Mesothelial cell of epicardium (in vitro differentiated cells): ENCODE results near the gene PCNX2. TPM values are rescaled to one million over a fixed set of nuclear protein-coding genes. Genes with fewer than 3 reads are reported as not detected.

ENCODE experiments used
- DNase-seq, 2 experiments: peaks; one replicate each; pipeline ENCODE4 v3.0.0; 2021; ENCODE audit warnings: low spot score in 2 of 2; ENCODE audit not compliant: unreplicated experiment in 2 of 2
- H3K27ac Mint-ChIP-seq: 2 replicates; pipeline ENCODE4 v1.8.0; 2021; ENCODE audit warnings: mixed read lengths
- H3K27me3 Mint-ChIP-seq: 2 replicates; pipeline ENCODE4 v1.8.0; 2021; ENCODE audit warnings: low read depth, mixed read lengths
- H3K36me3 Mint-ChIP-seq: 2 replicates; pipeline ENCODE4 v1.8.0; 2021; ENCODE audit warnings: mixed read lengths
- H3K4me1 Mint-ChIP-seq: 2 replicates; pipeline ENCODE4 v1.8.0; 2021; ENCODE audit warnings: mixed read lengths
- H3K4me3 Mint-ChIP-seq: 2 replicates; pipeline ENCODE4 v1.8.0; 2021; ENCODE audit warnings: mild to moderate bottlenecking, moderate library complexity, mixed read lengths
- H3K9me3 Mint-ChIP-seq: 2 replicates; pipeline ENCODE4 v1.8.0; 2021; ENCODE audit warnings: mixed read lengths
- CTCF ChIP-seq: fragments of 200-600 bp; sonication (generic); IDR thresholded peaks from one replicate; pipeline ENCODE4 v1.5.0; 2021; ENCODE audit warnings: antibody characterized with exemption; ENCODE audit not compliant: unreplicated experiment
- total RNA-seq: library from RNA; stranded (reverse); gene quantifications from 3 replicates; pipeline ENCODE4 v1.2.1, GENCODE V29; 2021

The PCNX2 gene
- total RNA-seq, 1 donor from 2014 or later, result 28.4 TPM

- Mint-ChIP-seq H3K4me1 (no peaks in the 10 kb centered on the region), H3K27me3 (no peaks in the 10 kb centered on the region), H3K27ac (no peak overlapping the region), H3K4me3 (no peak overlapping the region), H3K36me3 (peaks cover 27% of the 10 kb centered on the region), H3K9me3 (no peaks in the 10 kb centered on the region)
- TF ChIP-seq CTCF, result no peak
- DNase-seq, result no peak
Observed at GRCh38 chr1:233151861-233152260, 143.7 kb downstream of the PCNX2 start.

- H3K4me1 Mint-ChIP-seq, result no peaks in the 10 kb centered on the region
- DNase-seq, result no peak
- TF ChIP-seq CTCF, result no peak
- H3K27ac Mint-ChIP-seq, result no peak overlapping the region
- H3K4me3 Mint-ChIP-seq, result no peak overlapping the region
- H3K36me3 Mint-ChIP-seq, result peaks cover 6% of the 10 kb centered on the region
- H3K9me3 Mint-ChIP-seq, result no peaks in the 10 kb centered on the region
- H3K27me3 Mint-ChIP-seq, result no peaks in the 10 kb centered on the region
Observed at GRCh38 chr1:233144434-233144833, 151.1 kb downstream of the PCNX2 start.

GRCh38 chr1:233143241-233143640 lies 152.3 kb downstream of the PCNX2 start:
- Mint-ChIP-seq H3K9me3 (no peaks in the 10 kb centered on the region), H3K27me3 (no peaks in the 10 kb centered on the region), H3K4me1 (peaks cover 9% of the 10 kb centered on the region), H3K27ac (no peak overlapping the region), H3K4me3 (no peak overlapping the region), H3K36me3 (peaks cover 6% of the 10 kb centered on the region)
- no peak for TF ChIP-seq CTCF
- no peak for DNase-seq

- Mint-ChIP-seq H3K4me3 (no peak overlapping the region), H3K36me3 (no peaks in the 10 kb centered on the region), H3K27me3 (no peaks in the 10 kb centered on the region), H3K9me3 (no peaks in the 10 kb centered on the region), H3K4me1 (peaks cover 9% of the 10 kb centered on the region), H3K27ac (no peak overlapping the region)
- TF ChIP-seq CTCF, result no peak
- no peak for DNase-seq
Observed at GRCh38 chr1:233140974-233141373, 154.6 kb downstream of the PCNX2 start.

GRCh38 chr1:233140499-233140898 lies 155.0 kb downstream of the PCNX2 start:
- peaks cover 9% of the 10 kb centered on the region for H3K4me1 Mint-ChIP-seq
- no peaks in the 10 kb centered on the region for H3K27me3 Mint-ChIP-seq
- DNase-seq, result no peak
- no peak overlapping the region for H3K27ac Mint-ChIP-seq
- H3K36me3 Mint-ChIP-seq, result no peaks in the 10 kb centered on the region
- no peak for TF ChIP-seq CTCF
- no peaks in the 10 kb centered on the region for H3K9me3 Mint-ChIP-seq
- H3K4me3 Mint-ChIP-seq, result no peak overlapping the region

GRCh38 chr1:233138788-233139585 lies 156.5 kb downstream of the PCNX2 start:
- no peaks in the 10 kb centered on the region for H3K9me3 Mint-ChIP-seq
- DNase-seq, result no peak
- H3K4me1 Mint-ChIP-seq, result peaks cover 9% of the 10 kb centered on the region
- H3K27me3 Mint-ChIP-seq, result no peaks in the 10 kb centered on the region
- TF ChIP-seq CTCF, result no peak
- H3K4me3 Mint-ChIP-seq, result no peak overlapping the region
- H3K36me3 Mint-ChIP-seq, result peaks cover 2% of the 10 kb centered on the region
- no peak overlapping the region for H3K27ac Mint-ChIP-seq
